ENCODE measurements around the gene RBMS3.

Gene RBMS3

DNA sequence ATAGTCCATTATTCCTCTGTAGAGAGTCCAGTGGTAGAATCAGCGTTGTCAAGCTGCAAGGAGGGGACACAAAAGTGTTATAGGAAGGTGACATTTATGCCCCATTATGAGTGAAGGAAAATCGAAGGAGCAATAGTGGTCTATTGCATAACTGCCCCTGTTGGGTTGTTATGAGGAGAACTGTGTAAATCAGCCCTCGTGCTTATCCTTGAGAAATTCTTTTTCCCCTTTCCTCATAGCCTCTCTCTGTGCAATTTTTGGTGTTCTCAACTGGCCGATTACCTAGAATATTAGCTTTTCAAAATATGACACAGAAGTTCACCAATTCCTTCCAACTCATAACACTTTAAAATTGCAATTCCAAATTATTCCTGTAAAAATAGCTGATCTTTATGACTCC is 286.6 kb downstream of the RBMS3 start:
- Mint-ChIP-seq H3K27ac (no peak overlapping the region), H3K4me3 (no peak overlapping the region), H3K4me1 (no peaks in the 10 kb centered on the region), H3K9me3 (no peaks in the 10 kb centered on the region), H3K36me3 (no peaks in the 10 kb centered on the region)
- DNase-seq (ENCODE audit: low spot score in 2 of 2), result no peak
- no peak for ATAC-seq

- no peak for ATAC-seq
- H3K4me3 Mint-ChIP-seq, result no peak overlapping the region
- no peak overlapping the region for H3K27ac Mint-ChIP-seq
- H3K4me1 Mint-ChIP-seq, result no peaks in the 10 kb centered on the region
- DNase-seq (ENCODE audit: low spot score in 2 of 2), result no peak
- H3K9me3 Mint-ChIP-seq, result peaks cover 1% of the 10 kb centered on the region
- no peaks in the 10 kb centered on the region for H3K36me3 Mint-ChIP-seq
These were observed 287.5 kb downstream of the RBMS3 start for GRCh38 chr3:29568355-29568754.

DNA sequence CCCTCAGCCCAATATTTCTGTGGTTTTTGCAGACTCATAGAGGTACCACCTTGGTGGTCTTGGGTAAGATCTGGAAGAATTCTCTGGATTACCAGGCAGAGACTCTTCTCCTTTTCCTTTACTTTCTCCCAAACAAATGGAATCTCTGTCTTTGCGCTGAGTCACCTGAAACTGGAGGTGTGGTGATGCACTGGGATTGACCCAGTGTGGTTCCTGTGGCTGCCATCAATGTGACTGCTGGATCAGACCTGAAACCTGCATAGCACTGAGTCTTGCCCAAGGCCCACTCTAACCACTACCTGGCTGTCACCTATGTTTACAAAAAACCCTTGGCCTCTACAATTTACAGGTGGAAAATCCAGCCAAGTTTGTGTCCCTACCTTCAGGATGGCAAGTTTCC is 295.3 kb downstream of the RBMS3 start:
- H3K4me3 Mint-ChIP-seq, result no peak overlapping the region
- DNase-seq (ENCODE audit: low spot score in 2 of 2), result no peak
- no peaks in the 10 kb centered on the region for H3K36me3 Mint-ChIP-seq
- ATAC-seq, result no peak
- H3K27ac Mint-ChIP-seq, result no peak overlapping the region
- H3K9me3 Mint-ChIP-seq, result peaks cover 13% of the 10 kb centered on the region
- H3K4me1 Mint-ChIP-seq, result no peaks in the 10 kb centered on the region

- H3K9me3 Mint-ChIP-seq, result peaks cover 13% of the 10 kb centered on the region
- no peak for ATAC-seq
- H3K4me3 Mint-ChIP-seq, result no peak overlapping the region
- DNase-seq (ENCODE audit: low spot score in 2 of 2), result no peak
- H3K36me3 Mint-ChIP-seq, result no peaks in the 10 kb centered on the region
- no peak overlapping the region for H3K27ac Mint-ChIP-seq
- H3K4me1 Mint-ChIP-seq, result no peaks in the 10 kb centered on the region
These were observed 295.8 kb downstream of the RBMS3 start for GRCh38 chr3:29576675-29577074.

DNA sequence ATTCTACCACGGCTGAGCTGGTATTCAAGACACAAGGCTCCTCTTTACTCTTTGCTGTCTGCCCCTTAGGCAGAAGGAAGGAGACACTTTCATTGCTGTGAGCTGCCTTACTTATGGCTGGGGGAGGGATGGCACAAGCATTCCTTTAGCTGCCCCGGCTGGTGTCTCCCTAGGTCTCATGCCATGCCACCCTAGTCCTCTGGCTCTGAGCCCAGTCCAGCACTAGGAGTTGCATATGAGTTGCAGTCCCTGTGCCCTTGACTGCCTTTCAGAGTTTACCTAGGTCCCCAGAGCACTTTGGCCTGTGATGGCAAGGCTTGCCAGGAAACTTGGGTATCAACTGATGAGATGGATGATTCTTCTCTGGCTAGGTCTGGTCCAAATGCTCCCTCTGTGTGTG is 296.4 kb downstream of the RBMS3 start:
- Mint-ChIP-seq H3K36me3 (no peaks in the 10 kb centered on the region), H3K4me1 (no peaks in the 10 kb centered on the region), H3K27ac (no peak overlapping the region), H3K9me3 (peaks cover 13% of the 10 kb centered on the region), H3K4me3 (no peak overlapping the region)
- no peak for DNase-seq (ENCODE audit: low spot score in 2 of 2)
- no peak for ATAC-seq

GRCh38 chr3:29581311-29581710 is 300.4 kb downstream of the RBMS3 start:
- no peak for ATAC-seq
- DNase-seq (ENCODE audit: low spot score in 2 of 2), result no peak
- no peak overlapping the region for H3K27ac Mint-ChIP-seq
- H3K9me3 Mint-ChIP-seq, result no peaks in the 10 kb centered on the region
- no peaks in the 10 kb centered on the region for H3K4me1 Mint-ChIP-seq
- no peaks in the 10 kb centered on the region for H3K36me3 Mint-ChIP-seq
- H3K4me3 Mint-ChIP-seq, result no peak overlapping the region

GRCh38 chr3:29582273-29582672 is 301.4 kb downstream of the RBMS3 start:
- Mint-ChIP-seq H3K4me1 (no peaks in the 10 kb centered on the region), H3K9me3 (no peaks in the 10 kb centered on the region), H3K36me3 (no peaks in the 10 kb centered on the region), H3K27ac (no peak overlapping the region), H3K4me3 (no peak overlapping the region)
- ATAC-seq, result no peak
- no peak for DNase-seq (ENCODE audit: low spot score in 2 of 2)

- H3K27ac Mint-ChIP-seq, result no peak overlapping the region
- ATAC-seq (no peak), DNase-seq (ENCODE audit: low spot score in 2 of 2) (no peak)
- H3K36me3 Mint-ChIP-seq, result no peaks in the 10 kb centered on the region
- H3K9me3 Mint-ChIP-seq, result no peaks in the 10 kb centered on the region
- no peaks in the 10 kb centered on the region for H3K4me1 Mint-ChIP-seq
- H3K4me3 Mint-ChIP-seq, result no peak overlapping the region
These were observed 303.0 kb downstream of the RBMS3 start for GRCh38 chr3:29583861-29584260.

DNA sequence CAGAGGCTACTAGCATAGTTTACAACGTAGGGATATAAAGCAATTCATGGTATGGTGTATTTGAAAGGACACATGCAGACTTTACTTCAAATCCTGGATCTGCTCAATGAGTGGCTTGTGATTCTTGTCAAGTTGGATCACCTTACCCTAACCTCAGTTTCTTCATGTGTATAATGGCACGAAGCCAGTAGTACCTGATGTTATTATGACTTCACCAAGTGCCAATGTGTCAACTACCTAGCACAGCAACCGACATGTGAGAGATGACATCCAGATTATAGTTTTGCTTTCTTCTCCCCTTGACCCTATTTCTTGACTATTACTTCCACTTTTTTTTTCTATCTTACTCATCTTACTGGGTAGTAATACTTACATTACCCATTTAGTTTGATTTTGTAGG is 304.5 kb downstream of the RBMS3 start:
- H3K36me3 Mint-ChIP-seq, result no peaks in the 10 kb centered on the region
- ATAC-seq (no peak), DNase-seq (ENCODE audit: low spot score in 2 of 2) (no peak)
- no peak overlapping the region for H3K27ac Mint-ChIP-seq
- peaks cover 3% of the 10 kb centered on the region for H3K9me3 Mint-ChIP-seq
- H3K4me3 Mint-ChIP-seq, result no peak overlapping the region
- no peaks in the 10 kb centered on the region for H3K4me1 Mint-ChIP-seq

DNA sequence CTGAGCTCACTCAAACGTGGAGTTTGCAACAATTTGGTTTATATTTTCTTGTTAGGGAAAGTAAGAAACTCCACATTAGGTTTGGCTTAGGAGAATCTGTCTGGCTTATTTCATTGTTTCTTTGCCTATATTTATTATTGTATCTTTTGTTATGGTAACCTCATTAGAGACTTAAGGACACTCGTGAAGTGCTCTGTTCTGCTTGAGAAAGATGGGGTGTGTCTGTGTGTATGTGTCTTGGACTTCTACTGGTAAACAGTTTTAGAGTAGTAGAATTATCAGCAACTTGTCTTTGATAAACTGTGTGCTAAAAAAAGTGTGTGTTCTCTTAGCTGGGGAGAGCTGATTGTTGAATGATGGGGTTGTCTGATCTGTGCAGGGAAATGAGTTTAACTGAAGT is 306.5 kb downstream of the RBMS3 start:
- H3K9me3 Mint-ChIP-seq, result peaks cover 3% of the 10 kb centered on the region
- ATAC-seq (no peak), DNase-seq (ENCODE audit: low spot score in 2 of 2) (no peak)
- H3K4me3 Mint-ChIP-seq, result no peak overlapping the region
- no peaks in the 10 kb centered on the region for H3K36me3 Mint-ChIP-seq
- H3K27ac Mint-ChIP-seq, result no peak overlapping the region
- no peaks in the 10 kb centered on the region for H3K4me1 Mint-ChIP-seq

GRCh38 chr3:29590012-29590411 is 309.1 kb downstream of the RBMS3 start:
- DNase-seq (ENCODE audit: low spot score in 2 of 2) (no peak), ATAC-seq (no peak)
- H3K4me3 Mint-ChIP-seq, result no peak overlapping the region
- peaks cover 3% of the 10 kb centered on the region for H3K9me3 Mint-ChIP-seq
- H3K4me1 Mint-ChIP-seq, result no peaks in the 10 kb centered on the region
- no peak overlapping the region for H3K27ac Mint-ChIP-seq
- no peaks in the 10 kb centered on the region for H3K36me3 Mint-ChIP-seq

- DNase-seq (ENCODE audit: low spot score in 2 of 2) (no peak), ATAC-seq (no peak)
- no peaks in the 10 kb centered on the region for H3K36me3 Mint-ChIP-seq
- peaks cover 3% of the 10 kb centered on the region for H3K9me3 Mint-ChIP-seq
- no peak overlapping the region for H3K27ac Mint-ChIP-seq
- H3K4me3 Mint-ChIP-seq, result no peak overlapping the region
- no peaks in the 10 kb centered on the region for H3K4me1 Mint-ChIP-seq
These were observed 309.6 kb downstream of the RBMS3 start for GRCh38 chr3:29590461-29590860.

DNA sequence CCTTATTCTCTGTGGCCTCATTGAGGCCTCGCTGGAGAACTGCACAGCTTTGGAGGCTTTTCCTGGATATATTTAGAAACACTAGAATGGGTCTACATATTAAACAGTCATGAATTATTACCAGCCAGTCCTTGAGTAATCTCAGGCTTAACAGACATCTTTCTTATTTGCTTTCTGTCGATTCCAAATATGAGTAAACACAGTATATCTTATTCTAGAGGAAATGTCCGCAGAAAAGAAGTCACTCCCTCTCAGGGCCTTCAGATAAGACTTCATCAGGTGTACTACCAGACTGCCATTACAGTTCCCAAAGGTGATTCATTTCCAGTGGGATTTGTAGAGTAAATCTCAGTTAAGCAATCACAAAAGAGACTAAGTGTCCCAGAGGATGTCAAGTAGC is 310.7 kb downstream of the RBMS3 start:
- Mint-ChIP-seq H3K36me3 (no peaks in the 10 kb centered on the region), H3K4me3 (no peak overlapping the region)
- DNase-seq (ENCODE audit: low spot score in 2 of 2), result no peak

DNA sequence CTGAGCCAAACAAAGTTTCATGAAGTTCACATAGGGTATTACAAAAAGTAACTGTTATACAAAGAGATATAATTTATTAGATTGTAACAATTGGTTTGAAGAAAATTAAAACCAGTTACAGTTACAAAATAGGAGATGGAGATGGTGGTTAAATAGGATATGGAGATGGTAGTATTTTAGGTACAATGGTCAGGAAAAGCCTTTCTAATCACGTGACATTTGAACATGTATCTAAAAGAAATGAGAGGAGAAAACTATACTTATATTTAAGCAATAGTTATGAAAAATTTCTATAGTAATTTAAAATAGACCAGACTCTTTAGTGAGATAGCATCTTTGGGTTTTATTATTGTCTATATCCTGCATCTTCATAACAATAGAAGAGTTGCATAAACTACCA is 312.9 kb downstream of the RBMS3 start:
- H3K36me3 Mint-ChIP-seq, result no peaks in the 10 kb centered on the region
- H3K27ac Mint-ChIP-seq, result no peak overlapping the region
- ATAC-seq (no peak), DNase-seq (ENCODE audit: low spot score in 2 of 2) (no peak)
- no peaks in the 10 kb centered on the region for H3K4me1 Mint-ChIP-seq
- H3K4me3 Mint-ChIP-seq, result no peak overlapping the region
- peaks cover 7% of the 10 kb centered on the region for H3K9me3 Mint-ChIP-seq

More for the DNA sequence above, 310.7 kb downstream of the RBMS3 start:
- H3K4me1 Mint-ChIP-seq, result no peaks in the 10 kb centered on the region
- no peak for ATAC-seq
- peaks cover 3% of the 10 kb centered on the region for H3K9me3 Mint-ChIP-seq
- H3K27ac Mint-ChIP-seq, result no peak overlapping the region

GRCh38 chr3:29594261-29594660 is 313.4 kb downstream of the RBMS3 start:
- Mint-ChIP-seq H3K4me1 (no peaks in the 10 kb centered on the region), H3K9me3 (peaks cover 4% of the 10 kb centered on the region), H3K4me3 (no peak overlapping the region), H3K27ac (no peak overlapping the region), H3K36me3 (no peaks in the 10 kb centered on the region)
- ATAC-seq, result no peak
- DNase-seq (ENCODE audit: low spot score in 2 of 2), result no peak

DNA sequence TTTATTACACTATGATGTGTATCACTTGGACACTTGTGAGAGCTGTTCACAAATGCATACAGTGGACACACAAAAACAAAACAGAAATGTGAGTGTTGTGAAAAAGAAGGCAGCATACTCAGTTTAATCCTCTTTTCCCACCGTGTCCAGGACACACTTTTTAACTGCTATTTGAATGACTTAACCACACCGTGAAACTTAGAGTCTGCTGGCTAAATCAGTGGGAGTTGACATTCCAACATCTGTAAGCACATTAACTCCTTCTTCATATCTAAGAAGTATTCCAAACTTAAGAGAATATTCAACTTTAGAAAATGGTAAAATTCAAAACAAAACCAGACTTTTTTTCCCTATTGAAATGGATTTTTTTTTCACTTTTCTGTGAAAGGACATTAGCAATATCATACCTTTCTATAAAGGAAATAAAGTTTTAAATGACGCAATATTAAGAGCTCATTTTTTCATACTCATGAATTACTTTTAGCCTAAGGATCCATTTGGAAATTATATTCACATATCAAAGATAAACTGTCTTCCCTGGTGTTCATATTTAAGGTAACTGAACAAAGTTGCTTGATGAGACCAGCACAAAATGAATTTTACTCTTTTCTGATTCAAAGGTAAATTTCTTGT is 316.6 kb downstream of the RBMS3 start:
- Mint-ChIP-seq H3K9me3 (peaks cover 3% of the 10 kb centered on the region), H3K4me1 (no peaks in the 10 kb centered on the region), H3K27ac (no peak overlapping the region), H3K36me3 (no peaks in the 10 kb centered on the region), H3K4me3 (no peak overlapping the region)
- ATAC-seq (no peak), DNase-seq (ENCODE audit: low spot score in 2 of 2) (no peak)
